Bone marrow (tissue), 2 donors: Measurements from ENCODE around the gene HIBADH.

Source experiments
- DNase-seq, 2 donors: peaks; one replicate each; lab custom pipeline; 2025; lab: John Stamatoyannopoulos, UW

HIBADH gene

GRCh38 chr7:27662490-27663205, at the start of gene HIBADH:
Gene HIBADH, minus strand, starts transcription at chr7:27662883. Its CDS starts 95 bp downstream, at chr7:27662788.
- DNase-seq, result peak; percentile 77 to 96

GRCh38 chr7:27712217-27712616, 49.5 kb upstream of the HIBADH start:
- no peak for DNase-seq

- no peak for DNase-seq
Observed at GRCh38 chr7:27709137-27710075, 46.7 kb upstream of the HIBADH start.

GRCh38 chr7:27708485-27708884, 45.8 kb upstream of the HIBADH start:
- no peak for DNase-seq

GRCh38 chr7:27705200-27705594, 42.5 kb upstream of the HIBADH start:
- no peak for DNase-seq

GRCh38 chr7:27704422-27705199, 41.9 kb upstream of the HIBADH start:
- DNase-seq, result no peak

GRCh38 chr7:27703181-27703580, 40.5 kb upstream of the HIBADH start:
- DNase-seq, result no peak

- DNase-seq, result no peak
Observed at GRCh38 chr7:27700501-27700900, 37.8 kb upstream of the HIBADH start.

- DNase-seq, result no peak
Observed at GRCh38 chr7:27699751-27700150, 37.1 kb upstream of the HIBADH start.

GRCh38 chr7:27697861-27698430, 35.3 kb upstream of the HIBADH start:
- peak; percentile 5 to 8 for DNase-seq

GRCh38 chr7:27695096-27695495, 32.4 kb upstream of the HIBADH start:
- DNase-seq, result no peak

- no peak for DNase-seq
Observed at GRCh38 chr7:27693794-27694193, 31.1 kb upstream of the HIBADH start.

- no peak for DNase-seq
Observed at GRCh38 chr7:27690649-27691048, 28.0 kb upstream of the HIBADH start.

- no peak for DNase-seq
Observed at GRCh38 chr7:27689591-27690164, 27.0 kb upstream of the HIBADH start.

GRCh38 chr7:27689150-27689549, 26.5 kb upstream of the HIBADH start:
- no peak for DNase-seq

GRCh38 chr7:27688646-27689045, 26.0 kb upstream of the HIBADH start:
- DNase-seq, result no peak

- DNase-seq, result no peak
Observed at GRCh38 chr7:27688056-27688455, 25.4 kb upstream of the HIBADH start.

- DNase-seq, result no peak
Observed at GRCh38 chr7:27686315-27686714, 23.6 kb upstream of the HIBADH start.

GRCh38 chr7:27685893-27686292, 23.2 kb upstream of the HIBADH start:
- DNase-seq, result no peak

GRCh38 chr7:27685209-27685608, 22.5 kb upstream of the HIBADH start:
- no peak for DNase-seq

- no peak for DNase-seq
Observed at GRCh38 chr7:27684491-27684890, 21.8 kb upstream of the HIBADH start.

- no peak for DNase-seq
Observed at GRCh38 chr7:27680610-27681009, 17.9 kb upstream of the HIBADH start.
